Epithelial cell of proximal tubule (primary cell): Measurements from ENCODE around the gene MGAT4D. TPM values are rescaled to one million over a fixed set of nuclear protein-coding genes. Genes with fewer than 3 reads are reported as not detected.

Source experiments
- DNase-seq: peaks from one replicate; pipeline ENCODE4 v3.0.0-alpha.2; 2011; ENCODE audit warnings: low read depth
- H3K4me3 ChIP-seq: 2 replicates; pipeline ENCODE4 v1.5.1; 2011; ENCODE audit warnings: low read depth, mild to moderate bottlenecking, low read length
- CTCF ChIP-seq: conservative IDR thresholded peaks from 2 replicates; pipeline ENCODE4 v1.5.1; 2012; ENCODE audit warnings: low read depth, mild to moderate bottlenecking, low read length
- total RNA-seq: library from RNA; depleted of rRNA; stranded (reverse); fragments of >200 nt; gene quantifications from 2 replicates; pipeline ENCODE4 v1.2.3, GENCODE V29; 2015

MGAT4D gene
- total RNA-seq, 1 donor from 2014 or later: not detected

GRCh38 chr4:140406292-140406691, 91.8 kb downstream of the MGAT4D start:
- no peak for DNase-seq
- no peak for TF ChIP-seq CTCF
- no peak overlapping the region for H3K4me3 ChIP-seq

- no peak for DNase-seq
These were observed 98.0 kb downstream of the MGAT4D start for GRCh38 chr4:140400111-140400510.

GRCh38 chr4:140395668-140396067, 102.4 kb downstream of the MGAT4D start:
- no peak overlapping the region for H3K4me3 ChIP-seq
- DNase-seq: no peak
- TF ChIP-seq CTCF: no peak

More at GRCh38 chr4:140400111-140400510, 98.0 kb downstream of the MGAT4D start:
- TF ChIP-seq CTCF: no peak
- no peak overlapping the region for H3K4me3 ChIP-seq

Other genes starting within 250 kb of the MGAT4D start
- gene SCOC, start 124.6 kb downstream of the MGAT4D start, total RNA-seq: 68.3 and 79.8 TPM in 2 replicates
- gene CLGN, start 70.6 kb downstream of the MGAT4D start, total RNA-seq: 7.7 and 8.1 TPM in 2 replicates
- 15.8 and 44.7 TPM in 2 replicates for gene ELMOD2, start 25.9 kb upstream of the MGAT4D start, total RNA-seq
- gene UCP1, start 70.7 kb upstream of the MGAT4D start, total RNA-seq: 0.43 TPM in 1 of 2 replicates, not detected in the other